PFSK-1 (cell line): ENCODE measurements around the gene HPCAL4.

ENCODE experiments used
- POLR2AphosphoS5 ChIP-seq: IDR thresholded peaks from 2 replicates; pipeline ENCODE4 v1.6.1; 2012; ENCODE audit warnings: low read depth, mild to moderate bottlenecking, control low read depth, low read length, moderate library complexity
- REST ChIP-seq, 2 experiments: IDR thresholded peaks; 2 replicates each; pipeline versions ENCODE4 v1.6.1 to v1.8.0; 2011 to 2012; ENCODE audit warnings: low read depth in 2 of 2, low read length in 2 of 2, control low read depth in 1 of 2, inconsistent platforms in 1 of 2, mild to moderate bottlenecking in 1 of 2, moderate library complexity in 1 of 2; ENCODE audit not compliant: insufficient read depth in 1 of 2
- SIN3A ChIP-seq: IDR thresholded peaks from 2 replicates; pipeline ENCODE4 v1.6.1; 2012; ENCODE audit warnings: mild to moderate bottlenecking, low read length, moderate library complexity, borderline replicate concordance; ENCODE audit not compliant: insufficient read depth
- TAF1 ChIP-seq: IDR thresholded peaks from 2 replicates; pipeline ENCODE4 v1.6.1; 2012; ENCODE audit warnings: low read length, control low read depth, borderline replicate concordance; ENCODE audit not compliant: insufficient read depth

GRCh38 chr1:39676948-39677548 lies 14.2 kb downstream of the HPCAL4 start:
- TF ChIP-seq SIN3A (no peak), TAF1 (no peak), POLR2AphosphoS5 (no peak), REST (IDR thresholded peaks at IDR 0.05; ENCODE audit: insufficient read depth in 1 of 2, low read depth in 2 of 2, low read length in 2 of 2) (no peak)
